Measurements from ENCODE around the gene KIRREL2.

Gene KIRREL2

DNA sequence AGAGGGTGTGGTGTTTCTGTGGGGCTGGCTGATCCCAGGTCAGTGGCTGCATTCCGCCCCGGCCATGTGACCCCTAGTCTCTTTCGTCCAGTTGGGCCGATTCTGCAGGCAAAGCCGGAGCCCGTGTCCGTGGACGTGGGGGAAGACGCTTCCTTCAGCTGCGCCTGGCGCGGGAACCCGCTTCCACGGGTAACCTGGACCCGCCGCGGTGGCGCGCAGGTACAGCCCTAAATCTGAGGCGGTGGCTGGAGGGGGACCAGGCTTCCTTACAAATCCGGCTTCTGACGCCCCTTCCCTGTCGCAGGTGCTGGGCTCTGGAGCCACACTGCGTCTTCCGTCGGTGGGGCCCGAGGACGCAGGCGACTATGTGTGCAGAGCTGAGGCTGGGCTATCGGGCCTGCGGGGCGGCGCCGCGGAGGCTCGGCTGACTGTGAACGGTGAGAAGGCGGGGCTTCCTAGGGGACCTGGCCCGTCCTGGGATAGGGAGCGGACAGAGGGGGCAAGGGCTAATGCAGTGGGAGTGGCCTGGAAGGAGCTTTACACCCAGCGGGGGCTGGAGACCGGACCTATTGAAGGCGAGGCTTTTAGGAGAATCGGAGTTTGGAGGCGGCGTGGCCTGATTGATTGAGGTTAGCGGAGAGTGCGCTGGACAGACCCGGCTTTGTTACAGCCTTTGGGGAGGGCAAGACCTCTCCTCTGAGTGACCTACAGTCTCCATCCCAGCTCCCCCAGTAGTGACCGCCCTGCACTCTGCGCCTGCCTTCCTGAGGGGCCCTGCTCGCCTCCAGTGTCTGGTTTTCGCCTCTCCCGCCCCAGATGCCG lies 4.3 kb downstream of the KIRREL2 start:
- DNase-seq (ENCODE audit: extremely low spot score), result no peak
- ChIA-PET POLR2A (no interaction called here), CTCF (no interaction called here)
- TF ChIP-seq, protein P1, sequence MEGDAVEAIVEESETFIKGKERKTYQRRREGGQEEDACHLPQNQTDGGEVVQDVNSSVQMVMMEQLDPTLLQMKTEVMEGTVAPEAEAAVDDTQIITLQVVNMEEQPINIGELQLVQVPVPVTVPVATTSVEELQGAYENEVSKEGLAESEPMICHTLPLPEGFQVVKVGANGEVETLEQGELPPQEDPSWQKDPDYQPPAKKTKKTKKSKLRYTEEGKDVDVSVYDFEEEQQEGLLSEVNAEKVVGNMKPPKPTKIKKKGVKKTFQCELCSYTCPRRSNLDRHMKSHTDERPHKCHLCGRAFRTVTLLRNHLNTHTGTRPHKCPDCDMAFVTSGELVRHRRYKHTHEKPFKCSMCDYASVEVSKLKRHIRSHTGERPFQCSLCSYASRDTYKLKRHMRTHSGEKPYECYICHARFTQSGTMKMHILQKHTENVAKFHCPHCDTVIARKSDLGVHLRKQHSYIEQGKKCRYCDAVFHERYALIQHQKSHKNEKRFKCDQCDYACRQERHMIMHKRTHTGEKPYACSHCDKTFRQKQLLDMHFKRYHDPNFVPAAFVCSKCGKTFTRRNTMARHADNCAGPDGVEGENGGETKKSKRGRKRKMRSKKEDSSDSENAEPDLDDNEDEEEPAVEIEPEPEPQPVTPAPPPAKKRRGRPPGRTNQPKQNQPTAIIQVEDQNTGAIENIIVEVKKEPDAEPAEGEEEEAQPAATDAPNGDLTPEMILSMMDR (IDR thresholded peaks at IDR 0.05; ENCODE audit: control extremely low read depth, extremely low read depth, low read depth, missing control alignments), result no peak

DNA sequence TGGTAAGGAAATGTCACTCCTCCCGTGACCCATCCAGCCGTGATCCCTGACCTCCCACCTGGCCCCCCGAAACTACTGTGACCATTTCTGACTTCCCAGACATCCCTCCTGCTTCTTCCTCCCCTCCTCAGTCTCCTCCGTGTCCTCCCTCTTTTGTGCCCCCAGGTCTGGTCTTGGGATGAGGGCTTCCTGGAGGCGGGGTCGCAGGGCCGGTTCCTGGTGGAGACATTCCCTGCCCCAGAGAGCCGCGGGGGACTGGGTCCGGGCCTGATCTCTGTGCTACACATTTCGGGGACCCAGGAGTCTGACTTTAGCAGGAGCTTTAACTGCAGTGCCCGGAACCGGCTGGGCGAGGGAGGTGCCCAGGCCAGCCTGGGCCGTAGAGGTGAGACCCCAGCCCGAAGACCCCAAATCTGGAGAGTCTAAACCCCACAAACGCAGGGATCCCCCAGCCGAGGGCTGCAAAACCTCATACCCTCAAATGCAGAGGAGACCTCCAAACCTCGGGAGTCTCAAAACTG lies 5.0 kb downstream of the KIRREL2 start:
- TF ChIP-seq, protein P1 (IDR thresholded peaks at IDR 0.05; ENCODE audit: control extremely low read depth, extremely low read depth, low read depth, missing control alignments), result no peak
- ChIA-PET POLR2A (no interaction called here), CTCF (no interaction called here)
- no peak for DNase-seq (ENCODE audit: extremely low spot score)

DNA sequence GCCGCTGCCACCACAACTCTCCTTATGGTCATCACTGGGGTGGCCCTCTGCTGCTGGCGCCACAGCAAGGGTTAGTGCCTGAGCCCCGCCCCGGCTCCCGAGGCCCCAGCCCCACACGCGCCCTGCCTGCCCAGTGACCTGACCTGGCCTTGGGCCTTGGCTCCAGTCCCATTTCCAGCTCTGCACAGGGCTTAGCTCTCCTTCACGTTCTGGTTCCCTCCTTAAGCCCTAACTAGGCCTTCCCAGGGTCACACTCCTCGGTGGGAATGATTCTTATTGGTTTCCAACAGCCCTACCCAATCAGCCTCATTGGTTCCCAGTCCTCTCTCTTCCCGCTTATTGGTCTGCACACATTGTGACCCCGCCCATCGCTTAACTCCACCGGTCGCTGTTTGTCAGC lies 5.8 kb downstream of the KIRREL2 start:
- TF ChIP-seq, protein P1 (IDR thresholded peaks at IDR 0.05; ENCODE audit: control extremely low read depth, extremely low read depth, low read depth, missing control alignments), result no peak
- no peak for DNase-seq (ENCODE audit: extremely low spot score)
- ChIA-PET POLR2A (no interaction called here), CTCF (no interaction called here)

DNA sequence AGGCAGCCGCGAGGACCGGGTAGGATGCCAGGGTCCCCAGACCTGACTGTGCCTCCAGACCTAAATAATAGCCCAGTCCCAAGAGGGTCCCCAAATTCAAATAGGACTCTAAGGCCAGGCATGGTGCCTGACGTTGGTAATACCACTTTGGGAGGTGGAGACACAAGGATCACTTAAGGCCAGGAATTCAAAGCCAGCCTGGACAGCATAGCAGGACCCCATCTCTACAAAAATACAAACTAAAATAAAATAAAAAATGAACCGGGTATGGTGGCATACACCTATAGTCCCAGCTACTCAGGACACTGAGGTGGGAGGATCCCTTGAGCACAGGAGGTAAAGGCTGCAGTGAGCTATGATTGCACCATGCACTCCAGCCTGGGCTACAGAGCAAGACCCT lies 6.3 kb downstream of the KIRREL2 start:
- ChIA-PET POLR2A (no interaction called here), CTCF (no interaction called here)
- no peak for DNase-seq (ENCODE audit: extremely low spot score)
- TF ChIP-seq, protein P1 (IDR thresholded peaks at IDR 0.05; ENCODE audit: control extremely low read depth, extremely low read depth, low read depth, missing control alignments), result no peak

DNA sequence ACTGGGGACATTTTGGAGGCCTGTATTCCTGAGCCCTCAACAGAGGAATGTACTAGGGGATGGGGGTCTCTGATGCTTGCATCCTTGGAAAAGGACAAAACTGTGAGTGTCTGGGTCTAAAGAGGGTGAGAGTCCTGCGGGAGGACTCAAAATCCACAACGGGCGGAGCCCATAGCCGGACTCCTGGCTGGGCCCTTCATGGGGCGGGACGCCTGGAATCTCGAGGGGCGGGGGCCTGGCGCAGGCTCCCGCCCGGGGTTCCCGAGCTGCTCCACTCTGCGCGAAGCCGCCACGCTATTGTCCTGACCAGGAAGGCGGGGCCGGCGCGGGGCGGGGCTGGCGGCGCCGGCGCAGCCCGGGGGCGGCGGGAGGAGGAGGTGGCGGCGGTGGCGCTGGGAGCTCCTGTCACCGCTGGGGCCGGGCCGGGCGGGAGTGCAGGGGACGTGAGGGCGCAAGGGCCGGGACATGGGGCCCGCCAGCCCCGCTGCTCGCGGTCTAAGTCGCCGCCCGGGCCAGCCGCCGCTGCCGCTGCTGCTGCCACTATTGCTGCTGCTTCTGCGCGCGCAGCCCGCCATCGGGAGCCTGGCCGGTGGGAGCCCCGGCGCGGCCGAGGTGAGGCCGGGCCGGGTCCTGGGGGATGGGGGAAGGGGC lies 11.6 kb downstream of the KIRREL2 start, which contains the start of gene APLP1:
APLP1 (plus strand) TSS at position 403 of the 651 bp plus-strand sequence; CDS start at position 466, 63 bp downstream.
- TF ChIP-seq, protein P1 (IDR thresholded peaks at IDR 0.05; ENCODE audit: control extremely low read depth, extremely low read depth, low read depth, missing control alignments), result no peak
- ChIA-PET POLR2A (interaction anchor here (0.6 to 0.8 kb wide), 2 partner anchors 15 to 165 kb away, joined by 4 to 9 read pairs; no protein-coding TSS in a partner anchor), CTCF (interaction anchor here (0.8 to 3.0 kb wide), 7 partner anchors 12 to 179 kb away, joined by 3 to 15 read pairs (median 3); no protein-coding TSS in a partner anchor)
- DNase-seq (ENCODE audit: extremely low spot score), result peak; percentile 78

DNA sequence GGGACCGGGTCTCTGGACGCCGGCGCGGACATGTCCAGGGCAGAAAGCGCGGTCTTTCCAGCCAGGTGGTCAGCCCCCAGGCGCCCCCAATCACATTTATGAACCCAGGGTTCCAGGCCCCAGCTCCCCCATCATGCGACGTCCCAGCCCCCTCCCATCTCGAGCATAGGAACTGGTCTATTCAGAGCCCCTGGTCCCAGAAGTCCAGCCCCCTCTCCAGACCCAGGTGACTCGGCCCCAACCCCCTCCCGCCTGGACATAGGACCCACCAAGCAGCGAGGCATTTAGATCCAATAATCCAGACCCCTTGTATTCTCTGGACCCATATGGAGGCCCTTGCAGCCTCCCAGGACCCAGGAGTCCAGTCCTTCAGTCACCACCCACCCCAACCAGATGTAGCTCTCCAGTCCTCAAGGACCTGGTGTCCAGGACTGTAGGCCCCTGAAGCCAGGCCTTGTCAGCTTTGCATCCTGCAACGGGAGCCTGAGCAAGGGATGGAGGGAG lies 12.2 kb downstream of the KIRREL2 start:
- ChIA-PET POLR2A (interaction anchor here (0.6 to 0.8 kb wide), 3 partner anchors 12 to 165 kb away, joined by 3 to 9 read pairs (median 4); no protein-coding TSS in a partner anchor), CTCF (interaction anchor here (0.8 to 3.0 kb wide), 8 partner anchors 11 to 179 kb away, joined by 3 to 15 read pairs (median 4); no protein-coding TSS in a partner anchor)
- TF ChIP-seq, protein P1 (IDR thresholded peaks at IDR 0.05; ENCODE audit: control extremely low read depth, extremely low read depth, low read depth, missing control alignments), result no peak
- no peak for DNase-seq (ENCODE audit: extremely low spot score)
